Skin epidermis (tissue), 12 donors: ENCODE data around the gene ALOX12B.
"Not testable (repeated sequence)": the region's sequence is repeated elsewhere in the genome, so short reads cannot be mapped to it uniquely, and the experiment has no call there.

ENCODE experiments used
- H3K27ac ChIP-seq, 21 experiments: fragments of 200-600 bp; sonication (generic) in 11 of 21; one replicate each; pipeline ENCODE4 v1.5.0; 2020; ENCODE audit warnings: mild to moderate bottlenecking in 3 of 21, inconsistent platforms in 2 of 21, moderate library complexity in 2 of 21
- H3K4me3 ChIP-seq, 7 experiments: fragments of 200-600 bp; sonication (generic) in 2 of 7; one replicate each; pipeline ENCODE4 v1.5.0; 2020; ENCODE audit warnings: inconsistent platforms in 2 of 7, mild to moderate bottlenecking in 2 of 7, moderate library complexity in 1 of 7

Gene ALOX12B

GRCh38 chr17:8024161-8024560 is 63.4 kb downstream of the ALOX12B start:
- not testable (repeated sequence) for H3K27ac ChIP-seq, H3K4me3 ChIP-seq
